Activated B cell treated with CpG ODN at 0.5 μM for 24 hours (primary cell): ENCODE data around the gene GCNT1. TPM values are rescaled to one million over a fixed set of nuclear protein-coding genes. Genes with fewer than 3 reads are reported as not detected.
A peak's percentile ranks its signal among the peaks of the same experiment; 100 is the strongest.

Source experiments
- ATAC-seq: fragments of 200-7000 bp; cut with Tn5 transposase; one replicate; pipeline ENCODE4 v1.10.0; 2021; ENCODE audit warnings: low read depth, mild to moderate bottlenecking, moderate library complexity
- CTCF ChIA-PET: fragments of 350-600 bp; sonication (Branson Sonifier 250); formaldehyde crosslinking; loops from one replicate; lab custom pipeline; 2021; ENCODE audit warnings: antibody characterized with exemption; lab: Charles Lee
- POLR2A ChIA-PET: fragments of 350-600 bp; sonication (Branson Sonifier 250); formaldehyde crosslinking; loops from one replicate; lab custom pipeline; 2021; ENCODE audit warnings: antibody characterized with exemption; lab: Charles Lee
- DNase-seq: peaks from one replicate; pipeline ENCODE4 v3.0.0; 2022
- H3K27ac Mint-ChIP-seq: one replicate; pipeline ENCODE4 v1.8.0; 2020; ENCODE audit warnings: mixed read lengths
- H3K27me3 Mint-ChIP-seq: one replicate; pipeline ENCODE4 v1.8.0; 2021; ENCODE audit warnings: mixed read lengths
- H3K36me3 Mint-ChIP-seq: one replicate; pipeline ENCODE4 v1.8.0; 2021; ENCODE audit warnings: low read depth, mixed read lengths
- H3K4me1 Mint-ChIP-seq: one replicate; pipeline ENCODE4 v1.8.0; 2021; ENCODE audit warnings: mixed read lengths
- H3K4me3 Mint-ChIP-seq: one replicate; pipeline ENCODE4 v1.8.0; 2020; ENCODE audit warnings: mild to moderate bottlenecking, mixed read lengths
- H3K9me3 Mint-ChIP-seq: one replicate; pipeline ENCODE4 v1.8.0; 2020; ENCODE audit warnings: mixed read lengths
- intact Hi-C: fragments of 100-400 bp; cut with micrococcal nuclease; formaldehyde crosslinking; loops from one replicate; pipeline ENCODE4 v1.15.1; 2024
- total RNA-seq: library from RNA; stranded (reverse); gene quantifications from 2 replicates; pipeline ENCODE4 v1.2.3, GENCODE V29; 2022
- TF ChIP-seq, protein P1 (sequence below): fragments of 200-600 bp; IDR thresholded peaks from one replicate; pipeline ENCODE4 v1.8.0; 2022; ENCODE audit warnings: antibody characterized with exemption, mild to moderate bottlenecking

The GCNT1 gene
- total RNA-seq: 9.2 and 10.6 TPM in 2 replicates

- intact Hi-C loops: loop anchor here (1.0 to 5.0 kb wide), 10 partner anchors 13 to 1432 kb away; partner anchors contain the start of genes CARNMT1, NMRK1, OSTF1 and RFK
- Mint-ChIP-seq H3K4me3 (peak within 1 kb of the TSS; percentile 94), H3K9me3 (no peaks in the 10 kb centered on the region), H3K27me3 (no peaks in the 10 kb centered on the region), H3K36me3 (no peaks in the 10 kb centered on the region), H3K4me1 (peaks cover 57% of the 10 kb centered on the region), H3K27ac (peak within 1 kb of the TSS; percentile 84)
- POLR2A ChIA-PET: interaction anchor here (0.6 to 5.5 kb wide), 11 partner anchors 8 to 297 kb away, joined by 3 to 53 read pairs (median 3); partner anchors contain the start of gene RFK
- TF ChIP-seq, protein P1, sequence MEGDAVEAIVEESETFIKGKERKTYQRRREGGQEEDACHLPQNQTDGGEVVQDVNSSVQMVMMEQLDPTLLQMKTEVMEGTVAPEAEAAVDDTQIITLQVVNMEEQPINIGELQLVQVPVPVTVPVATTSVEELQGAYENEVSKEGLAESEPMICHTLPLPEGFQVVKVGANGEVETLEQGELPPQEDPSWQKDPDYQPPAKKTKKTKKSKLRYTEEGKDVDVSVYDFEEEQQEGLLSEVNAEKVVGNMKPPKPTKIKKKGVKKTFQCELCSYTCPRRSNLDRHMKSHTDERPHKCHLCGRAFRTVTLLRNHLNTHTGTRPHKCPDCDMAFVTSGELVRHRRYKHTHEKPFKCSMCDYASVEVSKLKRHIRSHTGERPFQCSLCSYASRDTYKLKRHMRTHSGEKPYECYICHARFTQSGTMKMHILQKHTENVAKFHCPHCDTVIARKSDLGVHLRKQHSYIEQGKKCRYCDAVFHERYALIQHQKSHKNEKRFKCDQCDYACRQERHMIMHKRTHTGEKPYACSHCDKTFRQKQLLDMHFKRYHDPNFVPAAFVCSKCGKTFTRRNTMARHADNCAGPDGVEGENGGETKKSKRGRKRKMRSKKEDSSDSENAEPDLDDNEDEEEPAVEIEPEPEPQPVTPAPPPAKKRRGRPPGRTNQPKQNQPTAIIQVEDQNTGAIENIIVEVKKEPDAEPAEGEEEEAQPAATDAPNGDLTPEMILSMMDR: no peak
- ATAC-seq: peak; percentile 95
- CTCF ChIA-PET: interaction anchor here (0.6 to 5.5 kb wide), 18 partner anchors 11 to 245 kb away, joined by 3 to 48 read pairs (median 4); partner anchors contain the start of gene RFK
- DNase-seq: peak; percentile 99
These were observed at the start of gene GCNT1 for GRCh38 chr9:76458903-76459693. Gene GCNT1, plus strand, starts transcription at chr9:76459182. Its CDS starts 43,200 bp downstream, at chr9:76502382.

DNA sequence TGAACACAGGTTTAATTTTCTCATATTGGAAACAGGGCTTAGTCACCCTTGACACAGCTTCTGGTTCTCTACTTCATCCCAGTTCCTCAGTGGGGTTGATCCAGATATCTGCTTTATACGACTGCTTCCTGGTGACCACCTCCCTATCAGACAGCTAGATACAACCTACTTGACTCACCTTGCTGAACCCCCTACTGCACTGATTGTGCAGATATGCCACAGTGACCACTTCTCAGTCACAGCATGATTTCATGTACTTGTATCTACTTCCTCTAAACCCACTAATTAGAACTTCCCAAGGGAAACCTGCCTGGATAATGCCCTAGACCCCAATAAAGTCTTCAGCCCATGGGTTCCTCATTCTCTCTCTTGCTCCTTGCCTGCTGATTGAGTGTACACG is 46.3 kb upstream of the GCNT1 start:
- ATAC-seq (no peak), DNase-seq (no peak)
- Mint-ChIP-seq H3K9me3 (peaks cover 8% of the 10 kb centered on the region), H3K36me3 (no peaks in the 10 kb centered on the region), H3K27ac (no peak overlapping the region), H3K4me3 (no peak overlapping the region), H3K4me1 (peaks cover 14% of the 10 kb centered on the region), H3K27me3 (peaks cover 2% of the 10 kb centered on the region)
- TF ChIP-seq, protein P1: no peak
- CTCF ChIA-PET: no interaction called here
- intact Hi-C loops: no loop called here
- POLR2A ChIA-PET: no interaction called here

- H3K9me3 Mint-ChIP-seq: peaks cover 8% of the 10 kb centered on the region
- CTCF ChIA-PET: no interaction called here
These were observed 45.3 kb upstream of the GCNT1 start for GRCh38 chr9:76413658-76414057.

GRCh38 chr9:76414661-76415060 is 44.3 kb upstream of the GCNT1 start:
- H3K4me3 Mint-ChIP-seq: no peak overlapping the region
- H3K4me1 Mint-ChIP-seq: no peaks in the 10 kb centered on the region

More at GRCh38 chr9:76413658-76414057, 45.3 kb upstream of the GCNT1 start:
- TF ChIP-seq, protein P1: no peak
- intact Hi-C loops: no loop called here
- Mint-ChIP-seq H3K4me1 (peaks cover 7% of the 10 kb centered on the region), H3K27me3 (peaks cover 2% of the 10 kb centered on the region), H3K4me3 (no peak overlapping the region), H3K27ac (no peak overlapping the region), H3K36me3 (no peaks in the 10 kb centered on the region)
- ATAC-seq: no peak
- no peak for DNase-seq
- POLR2A ChIA-PET: no interaction called here

GRCh38 chr9:76415154-76415553 is 43.8 kb upstream of the GCNT1 start:
- Mint-ChIP-seq H3K36me3 (no peaks in the 10 kb centered on the region), H3K27me3 (peaks cover 2% of the 10 kb centered on the region), H3K4me3 (no peak overlapping the region), H3K4me1 (no peaks in the 10 kb centered on the region), H3K27ac (no peak overlapping the region), H3K9me3 (peaks cover 8% of the 10 kb centered on the region)
- POLR2A ChIA-PET: no interaction called here
- ATAC-seq (no peak), DNase-seq (no peak)
- intact Hi-C loops: no loop called here
- TF ChIP-seq, protein P1: no peak
- CTCF ChIA-PET: no interaction called here

More at GRCh38 chr9:76414661-76415060, 44.3 kb upstream of the GCNT1 start:
- Mint-ChIP-seq H3K9me3 (peaks cover 8% of the 10 kb centered on the region), H3K27ac (no peak overlapping the region), H3K36me3 (no peaks in the 10 kb centered on the region), H3K27me3 (peaks cover 2% of the 10 kb centered on the region)
- intact Hi-C loops: no loop called here
- CTCF ChIA-PET: no interaction called here
- ATAC-seq (no peak), DNase-seq (no peak)
- TF ChIP-seq, protein P1: no peak
- POLR2A ChIA-PET: no interaction called here
